Spleen (tissue), 7 donors: Measurements from ENCODE around the gene EYS.

Experiments
- CTCF ChIP-seq, 11 experiments: fragments of 200-600 bp in 7 of 11; fragments of 450-650 bp in 4 of 11; sonication (generic) in 4 of 11; IDR thresholded peaks in 8 of 11; conservative IDR thresholded peaks in 3 of 11; 1 replicate in 7 of 11; 2 replicates in 4 of 11; pipeline versions ENCODE4 v1.4.0 to v1.8.0; 2016 to 2021; ENCODE audit warnings: antibody characterized with exemption in 11 of 11, inconsistent platforms in 4 of 11, mild to moderate bottlenecking in 1 of 11
- POLR2A ChIP-seq, 3 donors: fragments of 450-650 bp; IDR thresholded peaks; one replicate each; pipeline ENCODE4 v1.5.1; 2017; ENCODE audit warnings: antibody characterized with exemption in 3 of 3, mild to moderate bottlenecking in 1 of 3
- POLR2AphosphoS5 ChIP-seq, 3 donors: sonication (generic); formaldehyde crosslinking; IDR thresholded peaks; one replicate each; pipeline ENCODE4 v1.5.1; 2017; ENCODE audit warnings: antibody characterized with exemption in 3 of 3
- donor health status: DM: no; HTN: no; CAD: no; lungs with moderate emphysema.
- donor health status: DM: no; HTN: no; CAD: no.
- donor health status: DM: no; HTN: no; CAD: no.

- TF ChIP-seq CTCF (IDR thresholded peaks at IDR 0.05 in 8 of 11, conservative IDR thresholded peaks at IDR 0.05 in 3 of 11), result no peak
- TF ChIP-seq POLR2A (IDR thresholded peaks at IDR 0.05), result no peak
- TF ChIP-seq POLR2AphosphoS5 (IDR thresholded peaks at IDR 0.05), result no peak
Measured at GRCh38 chr6:64006246-64006645, 1700.8 kb downstream of the EYS start.
